HepG2 (cell line): ENCODE data around the gene TBC1D2B. TPM values are rescaled to one million over a fixed set of nuclear protein-coding genes. Genes with fewer than 3 reads are reported as not detected.
A peak's percentile ranks its signal among the peaks of the same experiment; 100 is the strongest.

Experiments
- AHR ChIP-seq: IDR thresholded peaks from 2 replicates; pipeline ENCODE4 v1.6.1; 2018; ENCODE audit warnings: missing genetic modification reagents, missing compliant biosample characterization
- AKNA ChIP-seq: sonication (generic); formaldehyde crosslinking; IDR thresholded peaks from 2 replicates; pipeline ENCODE4 v1.4.0; 2020; ENCODE audit warnings: missing genetic modification reagents, borderline replicate concordance
- BCL3 ChIP-seq: sonication (generic); formaldehyde crosslinking; IDR thresholded peaks from 2 replicates; pipeline ENCODE4 v1.5.1; 2020; ENCODE audit warnings: mild to moderate bottlenecking, missing genetic modification reagents, moderate library complexity
- ELF1 ChIP-seq: sonication (generic); formaldehyde crosslinking; IDR thresholded peaks from 2 replicates; pipeline ENCODE4 v1.4.0; 2020; ENCODE audit warnings: missing genetic modification reagents
- FLYWCH1 ChIP-seq: sonication (generic); formaldehyde crosslinking; IDR thresholded peaks from 2 replicates; pipeline ENCODE4 v1.8.1; 2023; ENCODE audit warnings: mild to moderate bottlenecking, missing genetic modification reagents
- JUND ChIP-seq: sonication (generic); formaldehyde crosslinking; IDR thresholded peaks from 2 replicates; pipeline ENCODE4 v1.8.0; 2022; ENCODE audit warnings: mild to moderate bottlenecking, missing genetic modification reagents
- LBX2 ChIP-seq: sonication (generic); formaldehyde crosslinking; IDR thresholded peaks from 2 replicates; pipeline ENCODE4 v1.5.0; 2020; ENCODE audit warnings: missing genetic modification reagents, mild to moderate bottlenecking, borderline replicate concordance
- MAFG ChIP-seq: sonication (generic); formaldehyde crosslinking; IDR thresholded peaks from 2 replicates; pipeline ENCODE4 v1.5.1; 2020; ENCODE audit warnings: mild to moderate bottlenecking, missing genetic modification reagents
- MYPOP ChIP-seq: sonication (generic); formaldehyde crosslinking; IDR thresholded peaks from 2 replicates; pipeline ENCODE4 v1.8.1; 2023; ENCODE audit warnings: mild to moderate bottlenecking, moderate library complexity, missing genetic modification reagents
- NFRKB ChIP-seq: fragments of 450-650 bp; IDR thresholded peaks from 2 replicates; pipeline ENCODE4 v1.6.1; 2017
- POGZ ChIP-seq: sonication (generic); formaldehyde crosslinking; IDR thresholded peaks from 2 replicates; pipeline ENCODE4 v1.4.0; 2020; ENCODE audit warnings: mild to moderate bottlenecking, missing genetic modification reagents
- SETDB1 ChIP-seq: sonication (generic); formaldehyde crosslinking; IDR thresholded peaks from 2 replicates; pipeline ENCODE4 v1.5.1; 2020; ENCODE audit warnings: missing genetic modification reagents, mild to moderate bottlenecking, borderline replicate concordance
- TEAD3 ChIP-seq: optimal IDR thresholded peaks from 2 replicates; pipeline ENCODE3; 2016; ENCODE audit warnings: borderline replicate concordance
- ZBTB46 ChIP-seq: sonication (generic); formaldehyde crosslinking; IDR thresholded peaks from 2 replicates; pipeline ENCODE4 v1.4.0; 2020; ENCODE audit warnings: mild to moderate bottlenecking, missing genetic modification reagents, borderline replicate concordance
- ZFY ChIP-seq: sonication (generic); formaldehyde crosslinking; IDR thresholded peaks from 2 replicates; pipeline ENCODE4 v1.4.0; 2020; ENCODE audit warnings: missing genetic modification reagents
- ZNF577 ChIP-seq: sonication (generic); formaldehyde crosslinking; IDR thresholded peaks from 2 replicates; pipeline ENCODE4 v1.4.0; 2020; ENCODE audit warnings: mild to moderate bottlenecking, low read depth, missing genetic modification reagents, borderline replicate concordance
- ZNF720 ChIP-seq: sonication (generic); formaldehyde crosslinking; IDR thresholded peaks from 2 replicates; pipeline ENCODE4 v1.4.0; 2020; ENCODE audit warnings: missing genetic modification reagents
- ZNF747 ChIP-seq: sonication (generic); formaldehyde crosslinking; IDR thresholded peaks from 2 replicates; pipeline ENCODE4 v1.8.1; 2023; ENCODE audit warnings: missing genetic modification reagents, mild to moderate bottlenecking, borderline replicate concordance
- ZNF766 ChIP-seq: sonication (generic); formaldehyde crosslinking; IDR thresholded peaks from 2 replicates; pipeline ENCODE4 v1.5.0; 2020; ENCODE audit warnings: missing genetic modification reagents, borderline replicate concordance
- ZNF772 ChIP-seq: sonication (generic); formaldehyde crosslinking; IDR thresholded peaks from 2 replicates; pipeline ENCODE4 v1.5.0; 2020; ENCODE audit warnings: mild to moderate bottlenecking, missing genetic modification reagents
- polyA plus RNA-seq, 8 experiments: library from polyadenylated mRNA; depleted of rRNA in 3 of 8; stranded (reverse) in 7 of 8; unstranded in 1 of 8; fragments of >200 nt; fragmentation: Illumina TruSeq in 4 of 8; extraction: Trizol in 4 of 8; gene quantifications; 2 replicates each; pipeline versions ENCODE4 v1.2.1 to v1.2.3, GENCODE V29; 2011 to 2016; ENCODE audit warnings: low read depth in 4 of 8, missing spikeins in 1 of 8, mixed read lengths in 1 of 8; ENCODE audit not compliant: insufficient read depth in 1 of 8
- total RNA-seq, 5 experiments: library from RNA; depleted of rRNA; stranded (reverse); fragments of >200 nt; fragmentation: Illumina TruSeq; extraction: Trizol; gene quantifications; 2 replicates each; pipeline ENCODE4 v1.2.3, GENCODE V29; 2016; ENCODE audit warnings: low read depth in 1 of 5

The TBC1D2B gene
- total and polyA plus RNA-seq, 2 of the 13 experiments (the other 11 are each of a cell fraction or from before 2014, with no cell fraction given): 10.1 to 14.4 TPM

GRCh38 chr15:78035861-78036476 lies 41.5 kb downstream of the TBC1D2B start (continued):
- TF ChIP-seq ZBTB46 (CRISPR knock-in tag) (no peak), AHR (CRISPR knock-in tag) (no peak), ZNF720 (CRISPR knock-in tag) (no peak), ELF1 (CRISPR knock-in tag) (no peak), LBX2 (CRISPR knock-in tag) (no peak), BCL3 (CRISPR knock-in tag) (no peak), SETDB1 (CRISPR knock-in tag) (no peak), JUND (CRISPR knock-in tag) (no peak), POGZ (no peak), TEAD3 (CRISPR knock-in tag) (peak; percentile 74), ZNF766 (CRISPR knock-in tag) (no peak), ZNF772 (CRISPR knock-in tag) (peak; percentile 59; the same call in 1 of the 2 replicates), NFRKB (no peak), FLYWCH1 (CRISPR knock-in tag) (no peak), ZFY (CRISPR knock-in tag) (0 out of 2 replicates have a peak, but pooled peaks have one; percentile 37), MAFG (no peak), MYPOP (CRISPR knock-in tag) (no peak), ZNF577 (no peak), ZNF747 (no peak), AKNA (CRISPR knock-in tag) (no peak)
